ENCODE measurements around the gene HUS1B. TPM values are rescaled to one million over a fixed set of nuclear protein-coding genes. Genes with fewer than 3 reads are reported as not detected.

HUS1B gene
- total and polyA plus RNA-seq, 2 donors (not counting 3 experiments of a cell fraction or from before 2014, with no cell fraction given): 0.25 to 1.2 TPM

DNA sequence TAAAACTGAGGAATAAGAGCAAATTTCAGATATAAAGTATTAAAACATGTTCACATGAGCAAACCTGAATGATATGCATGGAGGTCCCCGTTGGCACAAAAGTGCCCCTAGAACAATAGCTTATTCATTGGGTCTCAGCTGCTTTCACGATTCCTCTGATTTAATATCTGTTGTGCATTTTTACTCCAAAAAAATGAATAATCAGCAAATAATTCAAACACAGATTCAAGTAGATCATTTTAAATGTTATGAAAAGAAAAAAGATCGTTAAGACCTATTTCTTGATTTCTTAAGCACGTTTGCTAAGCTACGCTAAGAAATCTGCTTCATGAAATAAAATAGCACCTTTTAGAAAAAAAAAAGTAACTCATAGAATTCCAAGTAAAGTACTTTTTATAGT lies 21.7 kb downstream of the HUS1B start:
- H3K79me2 ChIP-seq (ENCODE audit: control insufficient read depth, insufficient read depth, low read length): peaks cover 6% of the 10 kb centered on the region
- no peak overlapping the region for H3K9ac ChIP-seq (replicated peaks; ENCODE audit: extremely low read depth, insufficient read depth, low read length)
- H3K4me3 ChIP-seq (replicated peaks in 1 of 3; ENCODE audit: insufficient read depth in 1 of 3, low read depth in 1 of 3, low read length in 3 of 3): no peak overlapping the region
- H3K4me1 ChIP-seq (ENCODE audit: control insufficient read depth, extremely low read depth, insufficient read depth, low read length): no peaks in the 10 kb centered on the region
- H3K4me2 ChIP-seq (ENCODE audit: insufficient read depth, low read length): no peak overlapping the region
- ChIA-PET CTCF (interaction anchor here (2.2 kb wide), 1 partner anchor 87 kb away, joined by 9 read pairs; no protein-coding TSS in a partner anchor), POLR2A (interaction anchor here (0.7 kb wide), 1 partner anchor 50 kb away, joined by 3 read pairs; no protein-coding TSS in a partner anchor)
- DNase-seq (ENCODE audit: low read depth, low spot score) (no peak), FAIRE-seq (no peak)
- H3K27ac ChIP-seq (ENCODE audit: insufficient read depth, low read depth, low read length): no peak overlapping the region
- no peaks in the 10 kb centered on the region for H3K9me1 ChIP-seq (replicated peaks; ENCODE audit: control insufficient read depth, extremely low read depth, insufficient read depth, low read length)
- BruUV-seq (replicated peaks): no TSS peak
- no peak overlapping the region for H2AFZ ChIP-seq (ENCODE audit: low read depth, low read length)
- H4K20me1 ChIP-seq (replicated peaks; ENCODE audit: control insufficient read depth, extremely low read depth, insufficient read depth, low read length): no peaks in the 10 kb centered on the region
- intact Hi-C loops (cut with micrococcal nuclease) (no loop called here), dilution Hi-C loops (cut with MboI; ENCODE audit: extremely low pct_ligation_motif_present, low sequenced_read_pairs) (no loop called here)
- TF ChIP-seq GATA2 (IDR thresholded peaks at IDR 0.05; ENCODE audit: insufficient read depth, insufficient read length, low read depth, low read length): no peak
- no peak for TF ChIP-seq JUN (IDR thresholded peaks at IDR 0.05; ENCODE audit: borderline replicate concordance, insufficient read depth, insufficient read length, low read depth)
- peaks cover 2% of the 10 kb centered on the region in 2 experiments for H3K36me3 ChIP-seq (ENCODE audit: control insufficient read depth in 2 of 2, extremely low read depth in 1 of 2, insufficient read depth in 2 of 2, low read length in 2 of 2)
- H3K9me3 ChIP-seq (replicated peaks; ENCODE audit: control insufficient read depth, insufficient read depth, low read length): no peaks in the 10 kb centered on the region
- H3K27me3 ChIP-seq (ENCODE audit: control insufficient read depth in 2 of 2, insufficient read depth in 2 of 2, low read length in 2 of 2): no peaks in the 10 kb centered on the region

DNA sequence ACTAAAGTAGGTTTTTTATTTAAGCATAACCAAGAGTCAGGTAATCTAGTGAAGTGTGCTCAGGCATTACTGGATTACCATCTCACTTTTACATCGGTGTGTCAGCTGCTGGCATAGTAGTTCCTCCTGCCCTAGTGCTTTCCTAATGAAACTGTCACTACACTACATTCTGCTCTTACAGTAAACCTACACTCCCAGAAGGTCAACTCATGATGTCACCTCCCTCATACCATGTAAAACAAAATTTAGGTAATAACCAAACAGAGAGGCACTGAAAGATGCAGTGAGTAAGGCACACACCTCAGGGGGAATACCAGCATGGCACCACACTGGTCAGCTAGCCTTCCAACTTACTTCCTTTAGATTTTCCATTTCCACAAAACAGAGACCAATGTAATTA lies 23.3 kb downstream of the HUS1B start:
- FAIRE-seq (no peak), DNase-seq (ENCODE audit: low read depth, low spot score) (no peak)
- Histone ChIP-seq H3K4me2 (ENCODE audit: insufficient read depth, low read length) (no peak overlapping the region), H2AFZ (ENCODE audit: low read depth, low read length) (no peak overlapping the region), H3K27me3 (ENCODE audit: control insufficient read depth in 2 of 2, insufficient read depth in 2 of 2, low read length in 2 of 2) (no peaks in the 10 kb centered on the region), H3K9ac (replicated peaks; ENCODE audit: extremely low read depth, insufficient read depth, low read length) (no peak overlapping the region), H3K79me2 (ENCODE audit: control insufficient read depth, insufficient read depth, low read length) (no peaks in the 10 kb centered on the region), H3K36me3 (ENCODE audit: control insufficient read depth in 2 of 2, extremely low read depth in 1 of 2, insufficient read depth in 2 of 2, low read length in 2 of 2) (peaks cover 2% of the 10 kb centered on the region in 2 experiments), H3K27ac (ENCODE audit: insufficient read depth, low read depth, low read length) (no peak overlapping the region), H3K4me3 (replicated peaks in 1 of 3; ENCODE audit: insufficient read depth in 1 of 3, low read depth in 1 of 3, low read length in 3 of 3) (no peak overlapping the region), H3K9me3 (replicated peaks; ENCODE audit: control insufficient read depth, insufficient read depth, low read length) (no peaks in the 10 kb centered on the region), H3K4me1 (ENCODE audit: control insufficient read depth, extremely low read depth, insufficient read depth, low read length) (no peaks in the 10 kb centered on the region), H4K20me1 (replicated peaks; ENCODE audit: control insufficient read depth, extremely low read depth, insufficient read depth, low read length) (no peaks in the 10 kb centered on the region), H3K9me1 (replicated peaks; ENCODE audit: control insufficient read depth, extremely low read depth, insufficient read depth, low read length) (no peaks in the 10 kb centered on the region)
- no TSS peak for BruUV-seq (replicated peaks)
- POLR2A ChIA-PET: no interaction called here
- TF ChIP-seq JUN (IDR thresholded peaks at IDR 0.05; ENCODE audit: borderline replicate concordance, insufficient read depth, insufficient read length, low read depth): no peak
- TF ChIP-seq, protein P1, sequence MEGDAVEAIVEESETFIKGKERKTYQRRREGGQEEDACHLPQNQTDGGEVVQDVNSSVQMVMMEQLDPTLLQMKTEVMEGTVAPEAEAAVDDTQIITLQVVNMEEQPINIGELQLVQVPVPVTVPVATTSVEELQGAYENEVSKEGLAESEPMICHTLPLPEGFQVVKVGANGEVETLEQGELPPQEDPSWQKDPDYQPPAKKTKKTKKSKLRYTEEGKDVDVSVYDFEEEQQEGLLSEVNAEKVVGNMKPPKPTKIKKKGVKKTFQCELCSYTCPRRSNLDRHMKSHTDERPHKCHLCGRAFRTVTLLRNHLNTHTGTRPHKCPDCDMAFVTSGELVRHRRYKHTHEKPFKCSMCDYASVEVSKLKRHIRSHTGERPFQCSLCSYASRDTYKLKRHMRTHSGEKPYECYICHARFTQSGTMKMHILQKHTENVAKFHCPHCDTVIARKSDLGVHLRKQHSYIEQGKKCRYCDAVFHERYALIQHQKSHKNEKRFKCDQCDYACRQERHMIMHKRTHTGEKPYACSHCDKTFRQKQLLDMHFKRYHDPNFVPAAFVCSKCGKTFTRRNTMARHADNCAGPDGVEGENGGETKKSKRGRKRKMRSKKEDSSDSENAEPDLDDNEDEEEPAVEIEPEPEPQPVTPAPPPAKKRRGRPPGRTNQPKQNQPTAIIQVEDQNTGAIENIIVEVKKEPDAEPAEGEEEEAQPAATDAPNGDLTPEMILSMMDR (IDR thresholded peaks at IDR 0.05; ENCODE audit: extremely low read depth in 1 of 2, insufficient read depth in 1 of 2, low read depth in 1 of 2, low read length in 2 of 2): no peak
- no peak for TF ChIP-seq EZH2 (IDR thresholded peaks at IDR 0.05; ENCODE audit: borderline replicate concordance, low read depth, low read length, severe bottlenecking)
- no peak for TF ChIP-seq POLR2A (IDR thresholded peaks at IDR 0.05; ENCODE audit: low read depth, low read length)
- TF ChIP-seq POLR2AphosphoS5 (IDR thresholded peaks at IDR 0.05; ENCODE audit: insufficient read depth, low read depth, low read length): no peak
- no peak for TF ChIP-seq GATA2 (IDR thresholded peaks at IDR 0.05; ENCODE audit: insufficient read depth, insufficient read length, low read depth, low read length)
- no peak for TF ChIP-seq FOS (IDR thresholded peaks at IDR 0.05; ENCODE audit: borderline replicate concordance, insufficient read depth, low read length)
- no peak for TF ChIP-seq MYC (IDR thresholded peaks at IDR 0.05; ENCODE audit: low read depth, low read length)
- TF ChIP-seq, protein P2, sequence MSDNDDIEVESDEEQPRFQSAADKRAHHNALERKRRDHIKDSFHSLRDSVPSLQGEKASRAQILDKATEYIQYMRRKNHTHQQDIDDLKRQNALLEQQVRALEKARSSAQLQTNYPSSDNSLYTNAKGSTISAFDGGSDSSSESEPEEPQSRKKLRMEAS (IDR thresholded peaks at IDR 0.05; ENCODE audit: insufficient read depth, insufficient read length): no peak
- CTCF ChIA-PET: no interaction called here
- intact Hi-C loops (cut with micrococcal nuclease): no loop called here
- dilution Hi-C loops (cut with MboI; ENCODE audit: extremely low pct_ligation_motif_present, low sequenced_read_pairs): no loop called here

Data from endothelial cell of umbilical vein (primary cell).